Ovary (tissue), 3 donors: ENCODE measurements around the gene ZNF316.

ENCODE experiments used
- CTCF ChIP-seq, 3 donors: fragments of 450-650 bp in 2 of 3; fragments of 200-600 bp in 1 of 3; IDR thresholded peaks; one replicate each; pipeline versions ENCODE4 v1.5.1 to v1.8.0; 2016 to 2022; ENCODE audit warnings: antibody characterized with exemption in 3 of 3, mild to moderate bottlenecking in 1 of 3
- EP300 ChIP-seq: sonication (generic); formaldehyde crosslinking; IDR thresholded peaks from one replicate; pipeline ENCODE4 v1.6.1; 2017; ENCODE audit warnings: antibody characterized with exemption
- POLR2A ChIP-seq: fragments of 450-650 bp; IDR thresholded peaks from one replicate; pipeline ENCODE4 v1.6.1; 2017; ENCODE audit warnings: antibody characterized with exemption, mild to moderate bottlenecking, moderate library complexity
- donor health status: DM: no; HTN: no; CAD: no.

- TF ChIP-seq POLR2A (no peak), CTCF (IDR thresholded peaks at IDR 0.05) (no peak), EP300 (no peak)
These were observed 569 bp downstream of the ZNF316 start for GRCh38 chr7:6637544-6638229.
